Measurements from ENCODE around the gene ZBTB37. TPM values are rescaled to one million over a fixed set of nuclear protein-coding genes. Genes with fewer than 3 reads are reported as not detected.
"Not testable (repeated sequence)": the region's sequence is repeated elsewhere in the genome, so short reads cannot be mapped to it uniquely, and the experiment has no call there.

ZBTB37 gene
- total RNA-seq, 1 donor from 2014 or later = 2.1 TPM

- DNase-seq (ENCODE audit: low read depth in 2 of 2) = no peak
These were observed 35.8 kb downstream of the ZBTB37 start for GRCh38 chr1:173903827-173904531.

DNA sequence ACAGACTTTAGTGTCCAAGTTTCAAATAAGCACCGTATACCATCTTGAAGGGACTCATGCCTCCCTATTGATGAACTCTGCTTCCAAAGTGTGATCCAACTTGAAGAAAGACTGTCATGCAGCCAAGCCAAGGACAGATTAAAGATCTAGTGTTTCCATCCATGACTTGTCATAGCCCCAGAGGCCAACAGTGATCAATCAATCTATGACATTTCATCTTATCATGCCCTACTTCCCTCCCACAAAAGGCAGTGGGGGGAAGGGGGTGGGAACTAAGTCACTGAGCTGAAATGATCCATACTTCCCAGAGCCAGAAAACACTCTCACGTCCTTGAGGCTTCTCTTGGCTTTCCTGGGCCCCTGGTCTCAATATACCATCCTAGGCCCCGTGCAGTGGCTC, 44.9 kb downstream of the ZBTB37 start:
- DNase-seq (ENCODE audit: low read depth in 2 of 2) = no peak

GRCh38 chr1:173914366-173914871, 46.2 kb downstream of the ZBTB37 start:
- DNase-seq (ENCODE audit: low read depth in 2 of 2) = peak; percentile 20 to 55

DNA sequence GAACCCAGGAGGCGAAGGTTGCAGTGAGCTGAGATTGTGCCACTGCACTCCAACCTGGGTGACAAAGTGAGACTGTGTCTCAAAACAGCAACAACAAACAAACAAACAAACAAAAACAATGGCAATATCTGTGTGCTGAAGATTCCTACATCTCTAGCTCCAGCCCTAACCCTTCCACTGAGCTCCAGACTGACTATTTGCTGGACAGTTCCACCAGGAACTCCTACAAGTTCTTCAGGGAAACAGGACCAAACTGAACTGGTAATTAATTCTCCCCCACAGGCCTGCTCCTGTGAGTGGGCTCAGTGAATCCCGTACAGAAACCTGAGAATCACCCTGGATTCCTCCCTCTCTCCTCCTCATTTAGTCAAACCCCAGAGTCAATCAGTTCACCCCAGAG, 47.4 kb downstream of the ZBTB37 start:
- no peak for DNase-seq (ENCODE audit: low read depth in 2 of 2)

GRCh38 chr1:173916667-173917066, 48.5 kb downstream of the ZBTB37 start:
- DNase-seq (ENCODE audit: low read depth in 2 of 2) = no peak

- no peak for DNase-seq (ENCODE audit: low read depth in 2 of 2)
These were observed 49.0 kb downstream of the ZBTB37 start, which contains the start of gene SERPINC1 for GRCh38 chr1:173917149-173917548. SERPINC1 (minus strand) TSS chr1:173917327; CDS start chr1:173917259, 68 bp downstream.

DNA sequence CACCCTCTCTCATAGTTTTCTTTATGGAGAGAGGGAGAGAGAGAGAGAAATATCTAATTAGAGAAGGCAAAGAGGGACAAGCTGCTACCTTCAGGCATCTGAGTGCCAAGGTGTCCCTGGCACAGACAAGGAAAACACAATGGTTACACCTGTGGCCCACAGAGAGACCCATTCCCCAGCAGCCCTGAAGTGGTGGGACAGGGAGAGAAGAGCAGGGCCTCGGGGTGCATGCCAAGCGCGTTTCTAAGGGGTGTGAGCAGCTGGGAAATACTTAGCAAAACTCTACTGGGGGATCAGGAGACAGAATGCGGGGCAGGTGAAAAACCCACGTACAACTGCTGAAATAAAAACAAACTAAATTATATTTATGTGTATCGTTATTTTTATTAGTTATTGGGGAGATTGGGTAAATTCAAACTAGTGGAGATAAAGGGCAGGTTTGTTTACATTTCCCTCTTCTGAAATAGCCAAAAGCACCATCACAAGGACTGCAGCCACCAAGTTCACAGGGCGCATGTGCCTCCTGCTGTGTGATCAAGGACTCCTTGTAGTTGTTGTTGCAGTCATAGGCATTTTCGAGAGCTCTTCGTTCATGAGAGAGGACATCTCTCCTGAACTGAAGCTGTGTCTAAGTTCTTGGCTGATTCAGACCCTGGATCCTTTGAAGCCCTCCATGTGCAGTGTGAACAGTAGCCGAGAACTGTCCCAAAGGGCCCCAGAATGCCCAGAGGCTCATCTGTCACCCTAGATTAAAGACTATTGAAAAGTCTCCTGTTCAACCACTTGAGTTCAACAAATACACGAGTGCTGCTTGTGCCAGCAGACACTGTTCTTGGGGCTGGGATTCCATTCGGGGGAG, 49.7 kb downstream of the ZBTB37 start:
- DNase-seq (ENCODE audit: low read depth in 2 of 2) = no peak

DNA sequence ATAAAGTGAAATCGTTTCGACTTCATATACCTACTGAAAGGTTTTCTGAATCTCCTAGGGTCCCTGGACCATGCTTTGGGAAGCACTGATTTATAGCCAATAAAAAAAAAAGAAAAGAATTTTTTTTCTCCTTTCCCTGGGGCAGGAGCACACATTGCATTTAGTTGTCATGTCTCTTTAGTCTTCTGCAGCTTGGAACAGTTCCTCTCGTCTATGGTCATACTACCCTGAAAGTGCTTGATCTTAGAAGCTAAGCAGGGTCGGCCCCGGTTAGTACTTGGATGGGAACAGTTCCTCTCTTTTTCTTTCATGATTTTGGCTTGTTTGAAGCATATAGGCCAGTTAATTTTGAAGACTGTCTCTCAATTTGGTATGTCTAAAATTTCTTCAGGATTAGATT, 52.7 kb downstream of the ZBTB37 start:
- no peak for DNase-seq (ENCODE audit: low read depth in 2 of 2)

- DNase-seq (ENCODE audit: low read depth in 2 of 2) = no peak
These were observed 57.4 kb downstream of the ZBTB37 start for GRCh38 chr1:173925306-173926242.

GRCh38 chr1:173930541-173930940, 62.4 kb downstream of the ZBTB37 start:
- DNase-seq (ENCODE audit: low read depth in 2 of 2) = not testable (repeated sequence)

DNA sequence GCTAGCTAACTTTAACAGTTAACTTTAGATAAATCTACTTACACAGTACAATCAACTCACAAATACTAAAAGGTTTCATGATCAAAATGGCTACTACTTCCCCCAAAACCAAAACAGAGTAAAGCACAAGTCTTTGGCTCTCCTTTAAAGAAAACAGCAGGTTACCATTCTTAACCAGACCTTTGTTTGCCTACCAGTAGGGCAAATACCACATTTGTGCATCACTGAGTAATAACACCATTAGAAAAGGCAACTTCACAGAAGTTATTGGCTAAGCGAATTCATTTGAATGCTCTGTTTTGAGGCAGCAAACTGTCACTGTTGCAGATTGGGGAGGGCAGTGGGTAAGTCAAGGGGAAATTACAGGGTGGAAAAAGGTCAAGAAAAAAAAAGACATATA, 66.3 kb downstream of the ZBTB37 start:
- DNase-seq (ENCODE audit: low read depth in 2 of 2) = no peak

DNA sequence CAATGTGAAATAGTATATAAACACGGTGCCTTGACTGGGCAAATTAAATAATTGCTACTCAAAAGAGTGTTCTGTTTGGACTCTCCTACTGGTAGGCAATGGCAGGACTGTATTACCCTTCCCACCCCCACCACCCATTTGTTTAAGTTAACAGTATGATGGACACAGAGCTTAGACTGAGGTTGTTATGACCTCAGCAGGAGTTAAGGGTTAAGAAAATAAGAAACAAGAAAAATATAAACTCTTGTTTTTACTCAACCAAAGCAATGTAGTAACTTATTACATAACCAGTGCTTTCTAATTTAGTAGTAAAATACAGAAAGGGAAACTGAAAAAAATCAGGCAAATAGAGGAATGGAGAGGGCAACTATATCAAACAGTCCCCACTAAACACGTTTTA, 68.9 kb downstream of the ZBTB37 start:
- no peak for DNase-seq (ENCODE audit: low read depth in 2 of 2)

DNA sequence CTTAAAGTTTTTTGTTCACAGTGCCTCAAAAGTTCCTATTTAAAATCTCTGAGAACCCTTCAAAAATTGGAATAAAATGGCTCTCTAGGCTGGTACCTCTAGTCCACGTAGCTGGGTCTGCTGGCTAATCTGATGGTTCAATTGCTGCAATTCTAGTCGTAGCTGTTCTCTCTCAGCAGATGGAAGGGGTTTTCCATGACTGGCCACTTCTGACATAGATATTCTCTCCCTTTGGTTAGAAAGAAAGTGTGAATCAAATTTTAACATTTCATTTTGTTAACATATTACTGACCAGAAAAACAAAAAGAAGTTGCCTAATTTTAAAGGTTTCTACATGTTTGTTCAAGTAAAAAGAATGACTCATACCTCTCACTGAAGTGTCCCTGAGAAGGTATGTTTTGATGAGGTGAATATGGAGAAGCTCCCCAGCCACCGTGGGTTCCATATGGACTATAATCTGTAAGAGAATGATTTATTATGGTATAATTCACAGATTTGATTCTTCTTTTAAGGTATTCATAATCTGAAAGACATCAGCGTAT, 78.3 kb downstream of the ZBTB37 start:
- DNase-seq (ENCODE audit: low read depth in 2 of 2) = no peak

DNA sequence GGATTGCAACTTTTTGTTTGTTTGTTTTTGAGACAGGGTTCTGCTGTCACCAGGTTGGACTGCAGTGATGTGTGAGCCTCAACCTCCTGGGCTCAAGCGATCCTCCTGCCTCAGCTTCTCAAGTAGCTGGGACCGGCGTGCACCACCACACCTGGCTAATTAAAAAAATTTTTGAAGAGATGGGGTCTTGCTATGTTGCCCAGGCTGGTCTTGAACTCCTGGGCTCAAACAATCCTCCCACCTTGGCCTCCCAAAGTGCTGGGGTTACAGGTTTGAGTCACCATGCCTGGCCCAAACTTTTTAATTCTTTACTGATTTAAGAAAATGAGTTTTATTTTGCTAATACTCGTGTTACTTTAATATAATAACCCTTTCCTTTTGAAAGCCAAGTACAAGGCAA, 80.4 kb downstream of the ZBTB37 start:
- DNase-seq (ENCODE audit: low read depth in 2 of 2) = no peak

Other genes starting within 250 kb of the ZBTB37 start
- not detected in 2 replicates for gene TEX50, start 233.0 kb upstream of the ZBTB37 start, total RNA-seq
- gene ANKRD45, start 198.5 kb upstream of the ZBTB37 start, total RNA-seq = 0.13 TPM in 1 of 2 replicates, not detected in the other
- gene KLHL20, start 153.4 kb upstream of the ZBTB37 start, total RNA-seq = 27.7 and 34.5 TPM in 2 replicates
- gene DARS2, start 43.7 kb upstream of the ZBTB37 start, total RNA-seq = 11.0 and 17.3 TPM in 2 replicates
- 7.2 and 15.0 TPM in 2 replicates for gene CENPL, start 43.5 kb upstream of the ZBTB37 start, total RNA-seq
- 261 and 307 TPM in 2 replicates for gene GAS5, start 391 bp upstream of the ZBTB37 start, total RNA-seq
- 0.13 TPM in 1 of 2 replicates, not detected in the other for gene SERPINC1, start 48.9 kb downstream of the ZBTB37 start, total RNA-seq
- gene RC3H1, start 154.0 kb downstream of the ZBTB37 start, total RNA-seq = 10.3 and 14.3 TPM in 2 replicates

Measured in dermis microvascular lymphatic vessel endothelial cell (primary cell).